Panc1 (cell line): ENCODE results near the gene CACNG1.

Source experiments
- CTCF ChIP-seq: fragments of 450-650 bp; IDR thresholded peaks from 2 replicates; pipeline ENCODE4 v1.5.1; 2017; ENCODE audit warnings: mild to moderate bottlenecking
- POLR2AphosphoS5 ChIP-seq: IDR thresholded peaks from 2 replicates; pipeline ENCODE4 v1.6.1; 2012; ENCODE audit warnings: mild to moderate bottlenecking, low read depth, low read length, moderate library complexity
- REST ChIP-seq, 2 experiments: IDR thresholded peaks; 2 replicates each; pipeline ENCODE4 v1.6.1; 2011 to 2012; ENCODE audit warnings: low read depth in 2 of 2, control low read depth in 1 of 2, low read length in 1 of 2, mild to moderate bottlenecking in 1 of 2, moderate library complexity in 1 of 2; ENCODE audit not compliant: insufficient read depth in 1 of 2
- TCF7L2 ChIP-seq: IDR thresholded peaks from 2 replicates; pipeline ENCODE4 v1.6.1; 2011; ENCODE audit warnings: mild to moderate bottlenecking, low read depth, low read length, inconsistent platforms

- TF ChIP-seq CTCF (no peak), POLR2AphosphoS5 (no peak), REST (IDR thresholded peaks at IDR 0.05; ENCODE audit: insufficient read depth in 1 of 2, low read depth in 2 of 2, low read length in 1 of 2) (no peak), TCF7L2 (no peak)
These were observed 52.3 kb downstream of the CACNG1 start for GRCh38 chr17:67096609-67097008.
